HG03575 (cell line): ENCODE data around the gene NT5C.

Experiments
- ATAC-seq: cut with Tn5 transposase; IDR thresholded peaks from one replicate; pipeline ENCODE4 v1.9.1; 2021; ENCODE audit not compliant: unreplicated experiment, insufficient number of reproducible peaks, low FRiP score; ENCODE audit errors: extremely low read depth

The NT5C gene

GRCh38 chr17:75125984-75126383 lies 5.6 kb downstream of the NT5C start:
- no peak for ATAC-seq

DNA sequence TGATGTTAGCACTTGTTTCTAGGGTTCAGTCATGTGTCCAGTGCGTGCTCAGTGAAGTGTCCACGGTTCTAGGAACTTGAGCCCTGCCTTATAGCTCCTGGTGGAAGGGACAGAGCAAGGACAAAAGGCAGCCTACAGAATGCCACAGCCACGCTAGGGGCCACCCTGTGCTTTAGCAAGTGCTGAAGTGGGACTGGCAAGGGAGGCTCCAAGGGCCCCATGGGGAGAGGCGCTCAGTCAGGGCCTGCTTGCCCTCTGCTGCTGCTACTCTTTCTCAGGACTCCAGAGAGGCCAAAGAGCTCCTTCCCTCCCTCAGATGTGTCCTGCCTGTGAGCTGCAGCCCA lies 6.8 kb downstream of the NT5C start:
- ATAC-seq = no peak

DNA sequence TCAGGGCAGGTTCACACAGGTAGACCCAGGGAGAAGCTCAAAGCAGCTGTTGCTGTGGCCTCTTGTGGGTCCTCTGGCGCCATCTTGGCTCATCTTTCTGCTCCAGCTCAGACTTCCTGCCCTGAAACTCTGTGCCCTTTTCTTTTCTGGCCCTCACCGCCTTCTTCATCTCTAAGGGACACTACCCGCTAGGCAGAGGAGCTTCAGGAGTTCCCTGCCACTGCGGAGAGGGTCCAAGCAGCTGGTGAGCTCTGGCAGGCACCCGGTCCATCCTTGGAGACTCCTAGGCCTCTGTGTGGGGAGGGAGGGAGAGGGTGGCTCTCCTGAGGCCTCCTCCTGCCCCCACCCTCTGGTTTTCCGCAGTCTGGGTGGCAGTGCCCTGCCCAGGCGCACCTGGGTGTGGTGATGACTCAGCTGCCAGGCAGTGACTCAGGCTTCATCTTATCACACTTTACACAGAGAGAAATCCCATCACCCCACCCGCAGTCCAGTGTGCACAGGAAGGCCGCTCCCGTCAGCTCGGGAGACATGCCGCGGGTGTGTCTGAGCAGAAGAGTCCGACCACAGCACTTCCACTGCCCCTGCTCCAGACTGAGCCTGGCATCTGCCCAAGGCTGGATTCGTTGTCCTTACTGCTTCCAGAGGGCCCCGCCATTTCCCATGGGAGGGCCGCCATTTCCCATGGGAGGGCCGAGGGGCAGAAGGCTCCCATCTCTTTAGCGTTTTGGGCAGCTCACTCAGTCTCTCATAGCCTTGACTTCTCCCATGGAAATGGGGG lies 7.3 kb downstream of the NT5C start:
- ATAC-seq = no peak

- ATAC-seq = no peak
Observed at GRCh38 chr17:75118307-75118706, 13.2 kb downstream of the NT5C start.

- no peak for ATAC-seq
Observed at GRCh38 chr17:75116737-75117136, 14.8 kb downstream of the NT5C start.

- no peak for ATAC-seq
Observed at GRCh38 chr17:75115555-75115954, 16.0 kb downstream of the NT5C start.

GRCh38 chr17:75114552-75115314 lies 16.8 kb downstream of the NT5C start:
- ATAC-seq = no peak

GRCh38 chr17:75113798-75114551 lies 17.6 kb downstream of the NT5C start:
- ATAC-seq = no peak

- no peak for ATAC-seq
Observed at GRCh38 chr17:75111777-75112335, 19.7 kb downstream of the NT5C start.

- no peak for ATAC-seq
Observed at GRCh38 chr17:75110234-75110937, 21.2 kb downstream of the NT5C start.

- ATAC-seq = no peak
Observed at GRCh38 chr17:75109407-75110233, 21.9 kb downstream of the NT5C start, which contains the start of gene ARMC7. TSS of gene ARMC7 (plus strand) at chr17:75109969. CDS start at chr17:75110289, 320 bp downstream.

GRCh38 chr17:75109046-75109406 lies 22.5 kb downstream of the NT5C start:
- no peak for ATAC-seq

GRCh38 chr17:75108193-75108592 lies 23.3 kb downstream of the NT5C start:
- no peak for ATAC-seq

DNA sequence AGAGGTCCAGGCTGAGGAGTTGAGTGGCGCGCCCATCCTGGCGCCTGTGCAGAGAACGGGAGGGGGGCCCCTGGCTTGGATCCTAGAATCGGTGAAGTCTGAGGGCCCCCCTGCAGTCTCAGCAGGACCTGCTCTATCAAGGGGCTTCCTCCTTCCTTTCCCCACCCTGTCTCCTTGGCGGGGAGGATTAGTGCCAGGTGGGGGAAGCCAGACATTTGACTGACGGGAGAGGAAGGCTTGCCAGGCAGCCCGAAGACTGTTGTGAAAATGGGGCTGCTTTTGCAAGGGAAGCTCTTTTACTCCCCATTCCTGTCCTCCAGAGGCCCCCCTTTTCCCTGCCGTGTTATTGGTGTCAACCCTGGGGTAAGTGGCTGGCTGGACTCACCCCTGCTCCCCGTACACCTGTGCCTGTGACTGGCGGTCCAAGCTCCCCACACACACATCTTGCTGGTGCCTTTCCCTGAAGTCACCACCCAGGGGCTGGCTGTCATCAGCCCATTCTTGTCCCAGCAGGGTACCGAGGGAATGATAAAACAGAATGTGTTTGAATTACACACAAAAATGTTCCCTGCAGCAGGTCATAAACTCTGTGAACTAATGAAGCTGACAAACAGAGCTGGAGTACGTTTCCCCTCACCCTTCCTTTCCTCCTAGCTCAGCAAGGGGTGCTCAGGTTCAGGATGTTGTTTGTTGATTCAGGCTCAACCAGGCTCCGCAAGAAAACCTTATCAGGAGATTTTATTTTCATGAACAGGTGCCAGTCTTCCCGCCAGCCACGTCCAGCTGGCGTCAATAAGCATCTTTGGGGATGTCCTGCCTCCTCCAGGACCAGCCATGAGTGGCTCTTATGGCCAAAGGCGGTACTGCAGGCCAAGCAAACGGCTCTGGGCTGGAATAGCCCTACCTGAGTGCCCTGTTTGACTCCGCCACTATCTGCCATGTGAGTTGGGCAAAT lies 26.1 kb downstream of the NT5C start:
- ATAC-seq = no peak

DNA sequence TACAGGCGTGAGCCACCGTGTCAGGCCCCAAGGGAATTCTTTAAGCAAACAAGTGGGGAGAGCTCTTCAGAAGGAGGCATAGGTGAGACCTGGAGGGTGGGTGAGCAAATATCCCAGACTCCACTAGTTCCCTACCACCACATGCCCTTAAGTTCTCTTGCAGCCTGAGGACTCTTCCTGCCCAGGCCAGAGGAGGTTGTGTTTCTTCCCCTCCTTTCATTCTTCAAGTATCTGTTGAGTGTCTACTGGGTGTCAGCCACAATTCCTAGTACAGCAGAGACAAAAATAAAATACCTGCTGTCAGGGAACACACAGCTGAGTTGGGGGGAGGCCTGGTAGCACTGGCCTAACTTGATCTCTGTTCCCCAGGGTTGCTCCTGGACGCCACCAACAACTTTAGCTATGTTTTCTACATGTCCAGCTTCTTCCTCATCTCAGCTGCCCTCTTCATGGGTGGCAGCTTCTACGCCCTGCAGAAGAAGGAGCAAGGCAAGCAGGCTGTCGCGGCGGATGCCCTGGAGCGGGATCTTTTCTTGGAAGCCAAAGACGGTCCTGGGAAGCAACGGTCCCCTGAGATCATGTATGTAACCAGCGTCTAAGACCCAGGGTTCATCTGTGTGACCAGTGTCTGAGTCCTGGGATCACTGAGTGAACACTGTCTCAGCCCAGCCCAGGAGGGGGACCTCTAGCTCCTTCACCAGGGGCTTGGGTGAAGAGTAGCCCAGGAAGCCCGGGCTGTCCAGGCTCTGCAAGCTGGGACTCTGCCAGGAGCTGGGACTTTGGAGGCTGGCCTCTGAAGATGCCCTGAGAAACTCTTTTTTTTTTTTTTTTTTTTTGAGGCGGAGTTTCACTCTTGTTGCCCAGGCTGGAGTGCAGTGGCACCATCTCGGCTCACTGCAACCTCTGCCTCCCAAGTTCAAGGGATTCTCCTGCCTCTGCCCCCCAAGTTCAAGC lies 27.7 kb downstream of the NT5C start:
- no peak for ATAC-seq

DNA sequence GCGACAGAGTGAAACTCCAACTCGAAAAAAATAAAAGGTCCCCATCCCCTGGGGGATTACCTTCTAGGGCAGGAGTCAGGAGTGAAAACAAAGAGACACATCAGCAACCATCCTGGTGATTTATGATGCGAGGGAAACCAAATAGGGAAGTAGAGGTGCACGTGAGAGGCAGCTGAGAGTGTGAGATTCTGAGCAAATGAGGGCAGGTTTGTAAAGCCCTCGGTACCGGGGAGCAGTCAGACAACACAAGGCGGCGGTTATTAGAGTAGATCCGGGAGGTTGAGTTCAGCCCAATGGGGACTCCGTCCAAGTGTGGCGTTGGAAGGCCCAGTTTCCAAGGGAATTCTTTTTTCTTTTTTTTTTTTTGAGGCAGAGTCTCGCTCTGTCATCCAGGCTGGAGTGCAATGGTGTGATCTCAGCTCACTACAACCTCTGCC lies 29.1 kb downstream of the NT5C start:
- no peak for ATAC-seq
